DOHH2 (cell line): Measurements from ENCODE around the gene CAMSAP2.

Experiments used
- H3F3A ChIP-seq: fragments of 200-600 bp; sonication (generic), shearing (Covaris generic); 2 replicates; pipeline ENCODE4 v1.6.0; 2016; ENCODE audit warnings: antibody characterized with exemption, mild to moderate bottlenecking; ENCODE audit not compliant: control insufficient read depth, insufficient read depth
- H3K27ac ChIP-seq: fragments of 200-600 bp; sonication (generic); 2 replicates; pipeline ENCODE4 v1.5.1; 2014; ENCODE audit warnings: low read depth, mild to moderate bottlenecking, low read length, moderate library complexity
- H3K27me3 ChIP-seq: fragments of 200-600 bp; sonication (generic); 2 replicates; pipeline ENCODE4 v1.6.1; 2014; ENCODE audit warnings: mild to moderate bottlenecking, low read length, mixed read lengths; ENCODE audit not compliant: control insufficient read depth
- H3K36me3 ChIP-seq: fragments of 200-600 bp; sonication (generic); 2 replicates; pipeline ENCODE4 v1.6.1; 2014; ENCODE audit warnings: mild to moderate bottlenecking, low read length, moderate library complexity, mixed read lengths; ENCODE audit not compliant: control insufficient read depth
- H3K4me1 ChIP-seq: fragments of 200-600 bp; sonication (generic); 2 replicates; pipeline ENCODE4 v1.6.1; 2014; ENCODE audit warnings: mild to moderate bottlenecking, low read length, mixed read lengths; ENCODE audit not compliant: control insufficient read depth
- H3K4me2 ChIP-seq: fragments of 200-600 bp; sonication (generic); 2 replicates; pipeline ENCODE4 v1.6.0; 2014; ENCODE audit warnings: mild to moderate bottlenecking, low read length, moderate library complexity
- H3K4me3 ChIP-seq: fragments of 200-600 bp; sonication (generic); 2 replicates; pipeline ENCODE4 v1.5.1; 2014; ENCODE audit warnings: mild to moderate bottlenecking, low read length, mixed read lengths
- H3K79me2 ChIP-seq: fragments of 200-600 bp; sonication (generic); 2 replicates; pipeline ENCODE4 v1.6.1; 2014; ENCODE audit warnings: mild to moderate bottlenecking, low read length, mixed read lengths; ENCODE audit not compliant: control insufficient read depth
- H3K9me2 ChIP-seq: fragments of 200-600 bp; sonication (generic); replicated peaks from 2 replicates; pipeline ENCODE4 v1.6.1; 2014; ENCODE audit warnings: mild to moderate bottlenecking, low read length, mixed read lengths; ENCODE audit not compliant: control insufficient read depth
- H3K9me3 ChIP-seq: fragments of 200-600 bp; sonication (generic); 2 replicates; pipeline ENCODE4 v1.6.1; 2014; ENCODE audit warnings: antibody characterized with exemption, low read length, mixed read lengths; ENCODE audit not compliant: control insufficient read depth, insufficient read depth
- H4K20me1 ChIP-seq: fragments of 200-600 bp; sonication (generic); 2 replicates; pipeline ENCODE4 v1.6.0; 2014; ENCODE audit warnings: low read depth, mild to moderate bottlenecking, antibody characterized with exemption, low read length, moderate library complexity; ENCODE audit not compliant: control insufficient read depth, insufficient read depth
- EZH2phosphoT487 ChIP-seq: fragments of 200-600 bp; sonication (generic); IDR thresholded peaks from 2 replicates; pipeline ENCODE4 v1.6.1; 2017; ENCODE audit warnings: borderline replicate concordance, mild to moderate bottlenecking, antibody characterized with exemption, low read length, moderate library complexity, mixed read lengths
- TF ChIP-seq, protein P1 (sequence below): fragments of 200-600 bp; sonication (generic); IDR thresholded peaks from one replicate; pipeline ENCODE4 v1.5.1; 2014; ENCODE audit warnings: antibody characterized with exemption, mild to moderate bottlenecking, low read depth, low read length; ENCODE audit not compliant: poor library complexity, severe bottlenecking

Gene CAMSAP2

GRCh38 chr1:200794506-200795065 is 55.9 kb downstream of the CAMSAP2 start:
- H3K4me3 ChIP-seq: no peak overlapping the region
- H3F3A ChIP-seq: no peaks in the 10 kb centered on the region
- peaks cover 5% of the 10 kb centered on the region; the same call in 1 of the 2 replicates for H3K9me3 ChIP-seq
- peaks cover 3% of the 10 kb centered on the region; the same call in 1 of the 2 replicates for H3K36me3 ChIP-seq
- no peak overlapping the region for H3K4me2 ChIP-seq
- H3K9me2 ChIP-seq: no peaks in the 10 kb centered on the region
- peaks cover 21% of the 10 kb centered on the region for H3K79me2 ChIP-seq
- no peak overlapping the region for H3K27ac ChIP-seq
- H4K20me1 ChIP-seq: no peaks in the 10 kb centered on the region
- H3K4me1 ChIP-seq: no peaks in the 10 kb centered on the region
- TF ChIP-seq, protein P1, sequence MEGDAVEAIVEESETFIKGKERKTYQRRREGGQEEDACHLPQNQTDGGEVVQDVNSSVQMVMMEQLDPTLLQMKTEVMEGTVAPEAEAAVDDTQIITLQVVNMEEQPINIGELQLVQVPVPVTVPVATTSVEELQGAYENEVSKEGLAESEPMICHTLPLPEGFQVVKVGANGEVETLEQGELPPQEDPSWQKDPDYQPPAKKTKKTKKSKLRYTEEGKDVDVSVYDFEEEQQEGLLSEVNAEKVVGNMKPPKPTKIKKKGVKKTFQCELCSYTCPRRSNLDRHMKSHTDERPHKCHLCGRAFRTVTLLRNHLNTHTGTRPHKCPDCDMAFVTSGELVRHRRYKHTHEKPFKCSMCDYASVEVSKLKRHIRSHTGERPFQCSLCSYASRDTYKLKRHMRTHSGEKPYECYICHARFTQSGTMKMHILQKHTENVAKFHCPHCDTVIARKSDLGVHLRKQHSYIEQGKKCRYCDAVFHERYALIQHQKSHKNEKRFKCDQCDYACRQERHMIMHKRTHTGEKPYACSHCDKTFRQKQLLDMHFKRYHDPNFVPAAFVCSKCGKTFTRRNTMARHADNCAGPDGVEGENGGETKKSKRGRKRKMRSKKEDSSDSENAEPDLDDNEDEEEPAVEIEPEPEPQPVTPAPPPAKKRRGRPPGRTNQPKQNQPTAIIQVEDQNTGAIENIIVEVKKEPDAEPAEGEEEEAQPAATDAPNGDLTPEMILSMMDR: no peak
- no peak for TF ChIP-seq EZH2phosphoT487
- H3K27me3 ChIP-seq: no peaks in the 10 kb centered on the region

- Histone ChIP-seq H3K27me3 (no peaks in the 10 kb centered on the region), H3K4me1 (no peaks in the 10 kb centered on the region), H3F3A (no peaks in the 10 kb centered on the region), H3K9me2 (no peaks in the 10 kb centered on the region), H4K20me1 (no peaks in the 10 kb centered on the region), H3K36me3 (peaks cover 3% of the 10 kb centered on the region; the same call in 1 of the 2 replicates), H3K4me2 (no peak overlapping the region), H3K79me2 (peaks cover 23% of the 10 kb centered on the region), H3K9me3 (peaks cover 5% of the 10 kb centered on the region; the same call in 1 of the 2 replicates), H3K27ac (no peak overlapping the region), H3K4me3 (no peak overlapping the region)
- TF ChIP-seq, protein P1: no peak
- TF ChIP-seq EZH2phosphoT487: no peak
Observed at GRCh38 chr1:200795156-200795555, 56.5 kb downstream of the CAMSAP2 start.

DNA sequence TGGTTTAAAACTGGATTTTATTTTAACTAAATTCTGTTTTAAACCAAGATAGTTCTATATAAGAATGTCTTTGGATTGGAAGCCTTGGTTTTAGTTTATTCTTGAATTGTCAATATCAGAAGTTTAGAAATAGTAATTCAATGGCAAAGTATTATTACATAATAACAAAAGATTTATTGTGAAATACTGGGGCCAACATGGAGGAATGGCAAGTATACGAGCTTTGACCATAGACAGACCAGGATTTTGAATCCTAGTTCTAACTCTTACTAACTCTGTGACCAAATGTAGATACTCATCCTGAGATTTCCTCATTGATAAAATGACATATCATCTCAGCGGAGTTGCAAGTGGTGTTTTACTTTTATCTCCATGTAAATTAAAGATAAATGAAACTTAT is 63.3 kb downstream of the CAMSAP2 start:
- TF ChIP-seq, protein P1: no peak
- TF ChIP-seq EZH2phosphoT487: no peak

More for the DNA sequence above, 63.3 kb downstream of the CAMSAP2 start:
- Histone ChIP-seq H3K4me1 (no peaks in the 10 kb centered on the region), H3K36me3 (0 out of 2 replicates have a peak, but pooled peaks cover 5% of the 10 kb centered on the region), H3K9me3 (no peaks in the 10 kb centered on the region), H3K9me2 (no peaks in the 10 kb centered on the region), H3F3A (peaks cover 7% of the 10 kb centered on the region; the same call in 1 of the 2 replicates), H3K4me3 (no peak overlapping the region), H3K4me2 (no peak overlapping the region), H3K27ac (no peak overlapping the region), H3K27me3 (no peaks in the 10 kb centered on the region), H4K20me1 (peaks cover 3% of the 10 kb centered on the region; the same call in 1 of the 2 replicates), H3K79me2 (peaks cover 12% of the 10 kb centered on the region)
